Peyer's patch (tissue), 4 donors: ENCODE results near the gene RAPH1.
"Not testable (repeated sequence)": the region's sequence is repeated elsewhere in the genome, so short reads cannot be mapped to it uniquely, and the experiment has no call there.

Experiments
- POLR2A ChIP-seq, 2 donors: fragments of 450-650 bp; IDR thresholded peaks; one replicate each; pipeline ENCODE4 v1.5.1; 2017; ENCODE audit warnings: antibody characterized with exemption in 2 of 2, mild to moderate bottlenecking in 2 of 2, moderate library complexity in 2 of 2
- TF ChIP-seq, protein P1 (sequence below), 6 experiments: fragments of 450-650 bp in 4 of 6; fragments of 200-600 bp in 2 of 6; sonication (generic) in 1 of 6; IDR thresholded peaks; one replicate each; pipeline ENCODE4 v1.5.1; 2017 to 2019; ENCODE audit warnings: antibody characterized with exemption in 6 of 6, mild to moderate bottlenecking in 3 of 6, moderate library complexity in 1 of 6

DNA sequence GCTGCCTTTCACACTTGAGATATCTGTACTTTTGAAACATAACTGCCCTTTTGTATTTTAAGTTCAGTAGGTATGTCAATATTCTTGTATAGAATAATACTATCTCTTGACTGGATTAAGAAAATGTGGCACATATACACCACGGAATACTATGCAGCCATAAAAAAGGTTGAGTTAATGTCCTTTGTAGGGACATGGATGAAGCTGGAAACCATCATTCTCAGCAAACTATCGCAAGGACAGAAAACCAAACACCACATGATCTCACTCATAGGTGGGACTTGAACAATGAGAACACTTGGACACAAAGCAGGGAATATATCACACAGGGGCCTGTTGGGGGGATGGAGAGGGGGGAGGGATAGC lies 1.5 kb upstream of the RAPH1 start:
- TF ChIP-seq, protein P1, sequence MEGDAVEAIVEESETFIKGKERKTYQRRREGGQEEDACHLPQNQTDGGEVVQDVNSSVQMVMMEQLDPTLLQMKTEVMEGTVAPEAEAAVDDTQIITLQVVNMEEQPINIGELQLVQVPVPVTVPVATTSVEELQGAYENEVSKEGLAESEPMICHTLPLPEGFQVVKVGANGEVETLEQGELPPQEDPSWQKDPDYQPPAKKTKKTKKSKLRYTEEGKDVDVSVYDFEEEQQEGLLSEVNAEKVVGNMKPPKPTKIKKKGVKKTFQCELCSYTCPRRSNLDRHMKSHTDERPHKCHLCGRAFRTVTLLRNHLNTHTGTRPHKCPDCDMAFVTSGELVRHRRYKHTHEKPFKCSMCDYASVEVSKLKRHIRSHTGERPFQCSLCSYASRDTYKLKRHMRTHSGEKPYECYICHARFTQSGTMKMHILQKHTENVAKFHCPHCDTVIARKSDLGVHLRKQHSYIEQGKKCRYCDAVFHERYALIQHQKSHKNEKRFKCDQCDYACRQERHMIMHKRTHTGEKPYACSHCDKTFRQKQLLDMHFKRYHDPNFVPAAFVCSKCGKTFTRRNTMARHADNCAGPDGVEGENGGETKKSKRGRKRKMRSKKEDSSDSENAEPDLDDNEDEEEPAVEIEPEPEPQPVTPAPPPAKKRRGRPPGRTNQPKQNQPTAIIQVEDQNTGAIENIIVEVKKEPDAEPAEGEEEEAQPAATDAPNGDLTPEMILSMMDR (IDR thresholded peaks at IDR 0.05), result not testable (repeated sequence)
- TF ChIP-seq POLR2A (IDR thresholded peaks at IDR 0.05), result not testable (repeated sequence)
